Panc1 (cell line): ENCODE results near the gene TMEM131. TPM values are rescaled to one million over a fixed set of nuclear protein-coding genes. Genes with fewer than 3 reads are reported as not detected.

Source experiments
- ATAC-seq: fragments of 200-7000 bp; cut with Tn5 transposase; 2 replicates; pipeline ENCODE4 v1.9.1; 2020; ENCODE audit warnings: mild to moderate bottlenecking, moderate library complexity
- BruUV-seq: library from RNA; stranded (reverse); fragments of 400-500 nt; replicated peaks from 2 replicates; lab custom pipeline; 2021; lab: Mats Ljungman, UMichigan
- CTCF ChIA-PET: fragments of 300-600 bp; sonication (Branson Sonifier 250); formaldehyde crosslinking; loops from one replicate; lab custom pipeline; 2022; ENCODE audit warnings: antibody characterized with exemption; lab: Charles Lee
- POLR2A ChIA-PET: fragments of 300-600 bp; sonication (Branson Sonifier 250); formaldehyde crosslinking; loops from one replicate; lab custom pipeline; 2022; ENCODE audit warnings: antibody characterized with exemption; lab: Charles Lee
- DNase-seq: peaks from one replicate; pipeline ENCODE4 v3.0.0-alpha.2; 2010; ENCODE audit warnings: low read depth, low spot score
- H3K27ac ChIP-seq: 2 replicates; pipeline ENCODE4 v1.5.1; 2011; ENCODE audit warnings: mild to moderate bottlenecking, low read length, inconsistent platforms
- H3K27me3 ChIP-seq: fragments of 200-500 bp; sonication (Bioruptor generic); 2 replicates; pipeline ENCODE4 v1.6.0; 2014; ENCODE audit warnings: low read length, inconsistent platforms; ENCODE audit not compliant: control insufficient read depth, insufficient read depth
- H3K36me3 ChIP-seq: fragments of 200-500 bp; sonication (Bioruptor generic); 2 replicates; pipeline ENCODE4 v1.5.1; 2014; ENCODE audit warnings: inconsistent platforms, mild to moderate bottlenecking, low read length, moderate library complexity; ENCODE audit not compliant: control insufficient read depth, insufficient read depth
- H3K4me1 ChIP-seq: 2 replicates; pipeline ENCODE4 v1.5.1; 2011; ENCODE audit warnings: inconsistent platforms, mild to moderate bottlenecking, low read length, moderate library complexity; ENCODE audit not compliant: control insufficient read depth, insufficient read depth
- H3K4me3 ChIP-seq, 2 experiments: 2 replicates each; pipeline ENCODE4 v1.5.1; 2011 to 2012; ENCODE audit warnings: low read depth in 2 of 2, low read length in 2 of 2, mild to moderate bottlenecking in 2 of 2, inconsistent platforms in 1 of 2, moderate library complexity in 1 of 2
- H3K9me3 ChIP-seq: fragments of 200-500 bp; sonication (Bioruptor generic); 2 replicates; pipeline ENCODE4 v1.5.1; 2014; ENCODE audit warnings: low read depth, mild to moderate bottlenecking, inconsistent platforms, low read length, moderate library complexity; ENCODE audit not compliant: control insufficient read depth, insufficient read depth
- POLR2AphosphoS5 ChIP-seq: IDR thresholded peaks from 2 replicates; pipeline ENCODE4 v1.6.1; 2012; ENCODE audit warnings: mild to moderate bottlenecking, low read depth, low read length, moderate library complexity
- SIN3A ChIP-seq: IDR thresholded peaks from 2 replicates; pipeline ENCODE4 v1.6.1; 2012; ENCODE audit warnings: low read depth, mild to moderate bottlenecking, low read length, moderate library complexity, borderline replicate concordance; ENCODE audit not compliant: insufficient read depth
- TCF7L2 ChIP-seq: IDR thresholded peaks from 2 replicates; pipeline ENCODE4 v1.6.1; 2011; ENCODE audit warnings: mild to moderate bottlenecking, low read depth, low read length, inconsistent platforms
- in situ Hi-C: cut with HindIII; loops from 2 replicates; pipeline ENCODE4 v1.10.0; 2016; ENCODE audit warnings: low sequenced_read_pairs, low pct_unique_long_range_greater_than_20kb
- intact Hi-C: fragments of 100-400 bp; cut with micrococcal nuclease; formaldehyde crosslinking; loops from one replicate; pipeline ENCODE4 v1.10.0; 2022; ENCODE audit not compliant: unreplicated experiment
- total RNA-seq: library from RNA; stranded (reverse); gene quantifications from one replicate; pipeline ENCODE4 v1.2.1, GENCODE V29; 2021; ENCODE audit not compliant: unreplicated experiment
- TF ChIP-seq, protein P1 (sequence below), 2 experiments: IDR thresholded peaks; 2 replicates each; pipeline ENCODE4 v1.6.1; 2011 to 2012; ENCODE audit warnings: low read depth in 2 of 2, control low read depth in 1 of 2, low read length in 1 of 2, mild to moderate bottlenecking in 1 of 2, moderate library complexity in 1 of 2; ENCODE audit not compliant: insufficient read depth in 1 of 2
- TF ChIP-seq, protein P2 (sequence below): fragments of 450-650 bp; IDR thresholded peaks from 2 replicates; pipeline ENCODE4 v1.5.1; 2017; ENCODE audit warnings: mild to moderate bottlenecking

The TMEM131 gene
- total RNA-seq, 1 experiment from 2014 or later, result 43.4 TPM

DNA sequence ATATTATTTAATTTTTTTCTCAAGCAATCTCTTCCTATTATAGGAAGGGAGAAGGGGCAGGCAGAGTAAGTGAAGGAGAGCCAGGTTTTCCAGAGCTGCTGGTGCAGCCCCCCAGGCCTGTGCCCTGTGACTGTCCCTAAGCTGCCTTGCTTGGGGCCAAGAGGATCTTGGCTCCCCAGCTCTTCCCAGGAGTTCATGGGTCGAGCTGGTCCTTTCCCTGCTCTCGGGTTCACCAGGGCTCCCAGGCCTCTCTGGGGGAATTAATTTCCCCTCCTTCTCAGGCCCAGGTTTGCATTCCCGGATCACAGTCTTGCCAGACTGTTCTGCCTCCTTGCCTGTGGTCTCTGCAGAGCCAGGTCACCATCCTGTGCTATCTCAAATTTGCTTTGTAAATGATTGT lies 12.7 kb upstream of the TMEM131 start:
- ChIA-PET POLR2A (no interaction called here), CTCF (no interaction called here)
- DNase-seq (no peak), ATAC-seq (no peak)
- Histone ChIP-seq H3K9me3 (no peaks in the 10 kb centered on the region), H3K36me3 (no peaks in the 10 kb centered on the region), H3K4me1 (no peaks in the 10 kb centered on the region), H3K27ac (no peak overlapping the region), H3K4me3 (no peak overlapping the region), H3K27me3 (no peaks in the 10 kb centered on the region)
- intact Hi-C loops (no loop called here), in situ Hi-C loops (no loop called here)
- BruUV-seq, result no TSS peak
- no peak for TF ChIP-seq POLR2AphosphoS5
- TF ChIP-seq, protein P1, sequence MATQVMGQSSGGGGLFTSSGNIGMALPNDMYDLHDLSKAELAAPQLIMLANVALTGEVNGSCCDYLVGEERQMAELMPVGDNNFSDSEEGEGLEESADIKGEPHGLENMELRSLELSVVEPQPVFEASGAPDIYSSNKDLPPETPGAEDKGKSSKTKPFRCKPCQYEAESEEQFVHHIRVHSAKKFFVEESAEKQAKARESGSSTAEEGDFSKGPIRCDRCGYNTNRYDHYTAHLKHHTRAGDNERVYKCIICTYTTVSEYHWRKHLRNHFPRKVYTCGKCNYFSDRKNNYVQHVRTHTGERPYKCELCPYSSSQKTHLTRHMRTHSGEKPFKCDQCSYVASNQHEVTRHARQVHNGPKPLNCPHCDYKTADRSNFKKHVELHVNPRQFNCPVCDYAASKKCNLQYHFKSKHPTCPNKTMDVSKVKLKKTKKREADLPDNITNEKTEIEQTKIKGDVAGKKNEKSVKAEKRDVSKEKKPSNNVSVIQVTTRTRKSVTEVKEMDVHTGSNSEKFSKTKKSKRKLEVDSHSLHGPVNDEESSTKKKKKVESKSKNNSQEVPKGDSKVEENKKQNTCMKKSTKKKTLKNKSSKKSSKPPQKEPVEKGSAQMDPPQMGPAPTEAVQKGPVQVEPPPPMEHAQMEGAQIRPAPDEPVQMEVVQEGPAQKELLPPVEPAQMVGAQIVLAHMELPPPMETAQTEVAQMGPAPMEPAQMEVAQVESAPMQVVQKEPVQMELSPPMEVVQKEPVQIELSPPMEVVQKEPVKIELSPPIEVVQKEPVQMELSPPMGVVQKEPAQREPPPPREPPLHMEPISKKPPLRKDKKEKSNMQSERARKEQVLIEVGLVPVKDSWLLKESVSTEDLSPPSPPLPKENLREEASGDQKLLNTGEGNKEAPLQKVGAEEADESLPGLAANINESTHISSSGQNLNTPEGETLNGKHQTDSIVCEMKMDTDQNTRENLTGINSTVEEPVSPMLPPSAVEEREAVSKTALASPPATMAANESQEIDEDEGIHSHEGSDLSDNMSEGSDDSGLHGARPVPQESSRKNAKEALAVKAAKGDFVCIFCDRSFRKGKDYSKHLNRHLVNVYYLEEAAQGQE (IDR thresholded peaks at IDR 0.05; ENCODE audit: insufficient read depth in 1 of 2, low read depth in 2 of 2, low read length in 1 of 2), result no peak
- TF ChIP-seq TCF7L2, result no peak
- TF ChIP-seq SIN3A, result no peak
- TF ChIP-seq, protein P2, sequence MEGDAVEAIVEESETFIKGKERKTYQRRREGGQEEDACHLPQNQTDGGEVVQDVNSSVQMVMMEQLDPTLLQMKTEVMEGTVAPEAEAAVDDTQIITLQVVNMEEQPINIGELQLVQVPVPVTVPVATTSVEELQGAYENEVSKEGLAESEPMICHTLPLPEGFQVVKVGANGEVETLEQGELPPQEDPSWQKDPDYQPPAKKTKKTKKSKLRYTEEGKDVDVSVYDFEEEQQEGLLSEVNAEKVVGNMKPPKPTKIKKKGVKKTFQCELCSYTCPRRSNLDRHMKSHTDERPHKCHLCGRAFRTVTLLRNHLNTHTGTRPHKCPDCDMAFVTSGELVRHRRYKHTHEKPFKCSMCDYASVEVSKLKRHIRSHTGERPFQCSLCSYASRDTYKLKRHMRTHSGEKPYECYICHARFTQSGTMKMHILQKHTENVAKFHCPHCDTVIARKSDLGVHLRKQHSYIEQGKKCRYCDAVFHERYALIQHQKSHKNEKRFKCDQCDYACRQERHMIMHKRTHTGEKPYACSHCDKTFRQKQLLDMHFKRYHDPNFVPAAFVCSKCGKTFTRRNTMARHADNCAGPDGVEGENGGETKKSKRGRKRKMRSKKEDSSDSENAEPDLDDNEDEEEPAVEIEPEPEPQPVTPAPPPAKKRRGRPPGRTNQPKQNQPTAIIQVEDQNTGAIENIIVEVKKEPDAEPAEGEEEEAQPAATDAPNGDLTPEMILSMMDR, result no peak

DNA sequence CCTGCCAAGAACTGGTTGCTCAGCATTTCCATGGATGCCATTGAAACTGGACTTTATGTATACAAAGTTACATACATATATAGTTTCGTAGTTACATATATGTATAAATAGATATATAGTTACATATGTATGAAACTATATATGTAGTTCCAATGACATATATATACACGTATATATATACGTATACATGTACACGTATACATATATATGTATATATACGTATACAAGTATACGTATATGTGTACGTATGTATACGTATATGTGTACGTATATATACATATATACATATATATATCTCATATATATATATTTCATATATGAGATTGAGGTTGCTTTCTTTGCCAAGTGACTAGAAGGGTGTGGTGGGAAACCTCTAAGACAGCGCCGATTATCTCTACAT lies 10.6 kb upstream of the TMEM131 start:
- ChIA-PET CTCF (no interaction called here), POLR2A (no interaction called here)
- Histone ChIP-seq H3K36me3 (no peaks in the 10 kb centered on the region), H3K9me3 (no peaks in the 10 kb centered on the region), H3K4me3 (no peak overlapping the region), H3K27me3 (no peaks in the 10 kb centered on the region), H3K4me1 (no peaks in the 10 kb centered on the region), H3K27ac (no peak overlapping the region)
- TF ChIP-seq, protein P2, result no peak
- TF ChIP-seq, protein P1 (IDR thresholded peaks at IDR 0.05; ENCODE audit: insufficient read depth in 1 of 2, low read depth in 2 of 2, low read length in 1 of 2), result no peak
- no peak for TF ChIP-seq POLR2AphosphoS5
- no peak for TF ChIP-seq SIN3A
- TF ChIP-seq TCF7L2, result no peak
- BruUV-seq, result no TSS peak
- DNase-seq, result no peak
- ATAC-seq, result no peak
- intact Hi-C loops, result no loop called here
- in situ Hi-C loops, result no loop called here
